MG63 (cell line): ENCODE data around the gene SCARB1. TPM values are rescaled to one million over a fixed set of nuclear protein-coding genes. Genes with fewer than 3 reads are reported as not detected.

Source experiments
- DNase-seq: peaks from one replicate; pipeline ENCODE4 v3.0.0-alpha.2; 2020
- H3K27me3 ChIP-seq: fragments of 250-450 bp; sonication (Bioruptor Pico); 2 replicates; pipeline ENCODE4 v1.5.1; 2020; ENCODE audit warnings: mild to moderate bottlenecking, moderate library complexity
- H3K36me3 ChIP-seq: fragments of 250-450 bp; sonication (Bioruptor Pico); 2 replicates; pipeline ENCODE4 v1.5.1; 2020; ENCODE audit warnings: mild to moderate bottlenecking, moderate library complexity
- H3K4me3 ChIP-seq: fragments of 250-450 bp; sonication (Bioruptor Pico); 2 replicates; pipeline ENCODE4 v1.5.1; 2020; ENCODE audit warnings: mild to moderate bottlenecking, moderate library complexity
- H3K9me3 ChIP-seq: fragments of 250-450 bp; sonication (Bioruptor Pico); 2 replicates; pipeline ENCODE4 v1.5.1; 2020; ENCODE audit warnings: mild to moderate bottlenecking, moderate library complexity
- total RNA-seq: library from RNA; depleted of rRNA; stranded (reverse); fragments of >200 nt; shearing (Covaris generic); gene quantifications from 2 replicates; pipeline ENCODE4 v1.2.3, GENCODE V29; 2014; ENCODE audit warnings: low replicate concordance

The SCARB1 gene
- total RNA-seq, 1 experiment from 2014 or later, result 35.4 TPM

- no peak overlapping the region for H3K4me3 ChIP-seq
- DNase-seq, result no peak
- peaks cover 4% of the 10 kb centered on the region; the same call in 1 of the 2 replicates for H3K36me3 ChIP-seq
- H3K9me3 ChIP-seq, result no peaks in the 10 kb centered on the region
- no peaks in the 10 kb centered on the region for H3K27me3 ChIP-seq
Observed at GRCh38 chr12:124855275-124855957, 8.2 kb downstream of the SCARB1 start.

- no peaks in the 10 kb centered on the region for H3K36me3 ChIP-seq
- no peaks in the 10 kb centered on the region for H3K27me3 ChIP-seq
- no peaks in the 10 kb centered on the region for H3K9me3 ChIP-seq
- no peak overlapping the region for H3K4me3 ChIP-seq
- no peak for DNase-seq
Observed at GRCh38 chr12:124854637-124855184, 9.0 kb downstream of the SCARB1 start.

- Histone ChIP-seq H3K27me3 (no peaks in the 10 kb centered on the region), H3K9me3 (no peaks in the 10 kb centered on the region), H3K36me3 (no peaks in the 10 kb centered on the region), H3K4me3 (no peak overlapping the region)
- DNase-seq, result no peak
Observed at GRCh38 chr12:124853781-124854636, 9.7 kb downstream of the SCARB1 start.

GRCh38 chr12:124852911-124853427 lies 10.7 kb downstream of the SCARB1 start:
- H3K36me3 ChIP-seq, result no peaks in the 10 kb centered on the region
- no peaks in the 10 kb centered on the region for H3K27me3 ChIP-seq
- DNase-seq, result no peak
- no peak overlapping the region for H3K4me3 ChIP-seq
- no peaks in the 10 kb centered on the region for H3K9me3 ChIP-seq

GRCh38 chr12:124852329-124852831 lies 11.3 kb downstream of the SCARB1 start:
- DNase-seq, result no peak
- H3K27me3 ChIP-seq, result no peaks in the 10 kb centered on the region
- H3K4me3 ChIP-seq, result no peak overlapping the region
- no peaks in the 10 kb centered on the region for H3K36me3 ChIP-seq
- H3K9me3 ChIP-seq, result no peaks in the 10 kb centered on the region

- no peak for DNase-seq
- H3K27me3 ChIP-seq, result no peaks in the 10 kb centered on the region
- no peaks in the 10 kb centered on the region for H3K9me3 ChIP-seq
- H3K4me3 ChIP-seq, result no peak overlapping the region
- no peaks in the 10 kb centered on the region for H3K36me3 ChIP-seq
Observed at GRCh38 chr12:124851342-124851741, 12.3 kb downstream of the SCARB1 start.

DNA sequence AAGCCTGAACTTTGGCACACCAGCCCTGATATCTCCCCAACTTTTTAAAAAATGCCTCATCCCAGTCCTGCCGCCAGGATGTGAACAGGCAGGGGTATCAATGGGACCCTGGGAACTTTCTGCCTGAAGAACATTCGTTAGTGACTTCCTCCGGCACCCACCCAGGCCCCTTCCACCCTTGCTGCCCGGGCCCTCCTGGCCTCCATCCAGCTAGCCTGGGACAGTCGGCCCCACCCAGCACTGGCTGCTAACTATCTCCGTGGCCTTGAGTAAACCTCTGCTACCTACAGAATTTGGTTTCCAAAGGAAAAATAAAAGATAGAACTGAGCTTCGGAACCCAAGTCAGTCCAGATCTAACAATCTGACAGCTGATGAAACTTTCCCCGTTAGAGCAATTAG lies 14.3 kb downstream of the SCARB1 start:
- DNase-seq, result no peak
- Histone ChIP-seq H3K27me3 (no peaks in the 10 kb centered on the region), H3K9me3 (no peaks in the 10 kb centered on the region), H3K4me3 (no peak overlapping the region), H3K36me3 (no peaks in the 10 kb centered on the region)

DNA sequence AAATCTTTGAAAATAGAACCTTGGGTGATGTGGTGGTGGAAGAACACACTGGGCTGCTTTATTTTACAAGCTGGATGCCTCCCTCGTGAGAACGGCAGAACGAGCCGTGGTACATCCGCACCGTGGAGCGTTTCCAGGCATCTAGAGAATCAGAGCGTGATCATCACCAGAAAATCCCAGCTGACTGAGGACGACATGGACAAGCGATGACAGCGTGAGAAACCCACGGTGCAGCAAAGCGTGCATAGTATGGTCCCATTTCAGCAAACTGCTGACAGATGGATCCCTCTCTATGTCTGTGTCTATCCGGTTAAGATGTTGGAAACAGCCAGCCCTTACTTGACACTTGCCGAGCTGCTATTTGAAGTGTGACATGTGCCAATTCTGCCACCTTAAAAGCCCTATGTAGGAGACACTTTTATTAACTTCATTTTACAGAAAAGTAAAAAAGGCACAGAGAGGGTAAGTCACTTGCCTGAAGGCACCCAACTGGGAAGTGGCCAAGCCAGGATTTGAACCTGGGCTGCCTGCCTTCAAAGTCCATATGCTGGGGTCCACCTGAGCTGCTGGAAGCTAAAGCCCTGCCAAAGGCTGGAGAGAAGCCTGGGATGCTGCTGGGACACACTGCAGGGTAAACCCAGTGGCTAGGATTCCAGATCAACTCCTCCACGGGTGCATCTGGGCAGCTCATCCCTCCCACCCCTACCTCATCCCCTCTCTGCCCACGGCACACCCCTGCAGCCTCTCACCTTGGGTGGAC lies 14.9 kb downstream of the SCARB1 start:
- Histone ChIP-seq H3K27me3 (no peaks in the 10 kb centered on the region), H3K9me3 (no peaks in the 10 kb centered on the region), H3K36me3 (no peaks in the 10 kb centered on the region), H3K4me3 (no peak overlapping the region)
- no peak for DNase-seq

- Histone ChIP-seq H3K36me3 (no peaks in the 10 kb centered on the region), H3K9me3 (no peaks in the 10 kb centered on the region), H3K27me3 (no peaks in the 10 kb centered on the region), H3K4me3 (no peak overlapping the region)
- peak; percentile 23 for DNase-seq
Observed at GRCh38 chr12:124847113-124848074, 16.3 kb downstream of the SCARB1 start.

DNA sequence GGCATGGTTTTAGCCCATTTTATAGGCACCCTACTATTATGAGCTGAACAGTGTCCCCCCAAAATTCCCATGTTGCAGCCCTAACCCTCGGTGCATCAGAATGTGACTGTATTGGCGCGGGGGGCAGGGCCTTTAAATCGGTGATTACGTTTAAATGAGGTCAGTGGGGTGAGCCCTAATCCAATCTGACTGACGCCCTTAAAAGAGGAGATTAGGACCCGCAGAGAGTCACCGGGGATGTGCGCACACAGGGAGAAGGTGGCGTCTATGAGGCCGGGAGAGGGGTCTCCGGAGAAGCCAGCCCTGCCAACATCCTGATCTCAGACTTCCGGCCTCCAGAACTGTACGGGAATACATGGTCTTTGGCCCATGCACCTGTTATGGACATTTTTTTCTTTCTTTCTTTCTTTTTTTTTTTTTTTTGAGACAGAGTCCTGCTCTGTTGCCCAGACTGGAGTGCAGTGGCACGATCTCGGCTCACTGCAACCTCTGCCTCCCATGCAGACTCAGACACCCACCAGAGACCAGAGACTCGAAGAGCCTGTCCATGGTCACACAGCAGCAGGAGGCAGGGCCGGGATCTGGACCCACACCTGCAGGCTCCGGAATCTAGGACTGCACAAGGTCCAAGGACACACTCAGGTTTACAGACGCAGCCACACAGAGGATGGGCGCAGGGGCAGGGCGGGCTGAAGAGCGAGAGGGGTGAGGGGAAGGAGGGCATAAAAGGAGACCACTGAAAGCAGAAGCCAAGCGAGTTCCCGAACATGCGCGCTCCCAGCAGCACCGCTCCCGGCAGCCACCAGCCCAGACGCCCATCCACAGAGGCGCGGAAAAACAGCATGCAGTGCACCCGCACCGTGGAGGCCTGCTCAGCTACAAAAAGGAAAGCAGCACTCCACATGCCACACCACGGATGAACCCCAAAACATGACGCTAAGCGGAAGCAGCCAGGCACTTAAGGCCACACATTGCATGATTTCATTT lies 19.0 kb downstream of the SCARB1 start:
- DNase-seq, result no peak
- no peaks in the 10 kb centered on the region for H3K27me3 ChIP-seq
- H3K36me3 ChIP-seq, result no peaks in the 10 kb centered on the region
- H3K9me3 ChIP-seq, result no peaks in the 10 kb centered on the region
- H3K4me3 ChIP-seq, result no peak overlapping the region

DNA sequence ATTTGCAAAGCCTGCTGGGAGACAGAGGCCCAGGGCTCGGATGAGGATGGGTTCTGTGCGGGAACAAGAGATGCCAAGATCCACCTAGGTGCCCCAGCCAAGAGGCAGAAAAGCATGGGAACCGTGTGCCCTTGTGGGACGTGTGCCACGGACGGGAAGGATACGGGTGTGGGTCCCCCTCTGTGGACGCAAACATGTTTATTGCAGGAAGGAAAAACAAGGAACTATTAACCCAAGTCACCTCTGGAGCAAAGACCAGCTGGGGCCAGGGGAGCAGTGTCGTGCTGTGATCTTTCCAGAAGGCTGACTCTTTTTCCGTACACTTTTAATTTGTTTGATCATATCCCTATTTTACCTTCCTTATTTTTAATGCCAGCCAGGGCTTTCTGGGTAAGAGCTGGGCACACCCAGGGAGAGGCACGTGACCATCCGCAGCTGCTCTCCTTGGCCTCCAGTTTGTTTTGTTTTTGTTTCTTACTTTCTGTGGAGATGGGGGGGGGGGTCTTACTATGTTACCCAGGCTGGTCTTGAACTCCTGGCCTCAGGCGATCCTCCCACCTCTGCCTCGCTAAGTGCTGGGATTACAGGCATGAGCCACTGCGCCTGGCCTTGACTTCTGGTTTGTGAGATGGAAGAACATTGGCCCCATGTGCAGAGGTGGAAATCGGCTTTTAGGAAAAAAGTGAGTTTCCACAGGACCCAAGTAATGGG lies 20.7 kb downstream of the SCARB1 start:
- H3K4me3 ChIP-seq, result no peak overlapping the region
- DNase-seq, result no peak
- no peaks in the 10 kb centered on the region for H3K9me3 ChIP-seq
- no peaks in the 10 kb centered on the region for H3K36me3 ChIP-seq
- no peaks in the 10 kb centered on the region for H3K27me3 ChIP-seq

DNA sequence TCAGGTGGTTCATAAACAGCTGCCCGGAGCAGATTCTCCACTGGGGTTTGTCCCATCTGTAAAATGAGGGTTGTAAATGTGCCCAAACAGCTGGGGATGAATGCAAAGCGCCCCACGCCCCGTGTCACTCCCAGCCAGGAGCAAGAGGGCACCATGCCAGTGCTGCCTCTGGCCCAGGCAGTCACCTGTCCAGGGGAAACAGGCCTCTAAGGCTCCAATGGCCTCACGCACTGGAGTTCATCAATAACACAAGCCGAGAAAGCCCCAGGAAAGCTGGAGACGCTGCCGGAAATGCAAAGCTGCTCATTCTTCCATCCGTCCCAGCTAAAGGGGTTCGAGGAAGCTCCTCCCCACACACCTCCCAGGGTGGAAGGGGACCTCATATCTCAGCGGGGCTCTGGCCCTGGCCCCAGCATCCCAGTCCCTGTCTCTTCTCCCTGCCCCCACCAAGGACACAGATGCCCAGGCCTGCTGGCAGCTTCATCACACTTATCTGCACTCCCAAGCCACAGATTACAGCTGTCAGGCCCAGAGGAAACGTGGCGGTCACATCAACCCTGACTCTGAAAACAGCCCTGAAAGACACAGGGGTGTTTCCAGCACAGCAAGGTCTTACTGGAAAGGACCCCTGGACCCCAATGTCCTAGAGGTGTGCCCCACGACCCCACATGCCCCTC lies 21.5 kb downstream of the SCARB1 start:
- Histone ChIP-seq H3K9me3 (no peaks in the 10 kb centered on the region), H3K36me3 (no peaks in the 10 kb centered on the region), H3K4me3 (no peak overlapping the region), H3K27me3 (no peaks in the 10 kb centered on the region)
- no peak for DNase-seq

GRCh38 chr12:124841558-124841945 lies 22.1 kb downstream of the SCARB1 start:
- no peaks in the 10 kb centered on the region for H3K9me3 ChIP-seq
- DNase-seq, result no peak
- H3K27me3 ChIP-seq, result no peaks in the 10 kb centered on the region
- H3K36me3 ChIP-seq, result no peaks in the 10 kb centered on the region
- H3K4me3 ChIP-seq, result no peak overlapping the region
